ENCODE results near the gene TUBD1.
A peak's percentile ranks its signal among the peaks of the same experiment; 100 is the strongest.
"Not testable (repeated sequence)": the region's sequence is repeated elsewhere in the genome, so short reads cannot be mapped to it uniquely, and the experiment has no call there.

The TUBD1 gene

GRCh38 chr17:59873414-59873813 lies 19.3 kb downstream of the TUBD1 start:
- not testable (repeated sequence) for DNase-seq

- no peak for DNase-seq
Measured at GRCh38 chr17:59872351-59872750, 20.4 kb downstream of the TUBD1 start.

DNA sequence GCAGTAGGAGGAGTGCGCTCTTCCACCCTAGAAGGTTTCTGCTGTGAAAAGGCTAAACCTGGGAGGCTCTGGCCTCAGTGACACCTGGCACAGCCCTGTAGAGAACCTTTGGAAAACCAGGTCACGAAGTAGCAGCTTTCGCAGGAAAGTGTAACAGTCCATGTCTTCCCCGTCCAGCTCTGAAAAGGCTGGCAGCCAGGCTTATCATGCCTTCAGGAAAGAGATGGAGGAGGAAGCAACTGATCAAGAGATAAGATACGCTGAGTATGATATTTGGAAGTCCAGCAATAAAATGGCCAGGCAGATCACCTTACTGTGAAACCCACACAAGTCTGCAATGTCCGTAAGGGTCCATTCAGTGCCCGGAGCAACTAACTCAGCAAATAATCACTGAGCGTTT lies 22.3 kb downstream of the TUBD1 start:
- DNase-seq = no peak

DNA sequence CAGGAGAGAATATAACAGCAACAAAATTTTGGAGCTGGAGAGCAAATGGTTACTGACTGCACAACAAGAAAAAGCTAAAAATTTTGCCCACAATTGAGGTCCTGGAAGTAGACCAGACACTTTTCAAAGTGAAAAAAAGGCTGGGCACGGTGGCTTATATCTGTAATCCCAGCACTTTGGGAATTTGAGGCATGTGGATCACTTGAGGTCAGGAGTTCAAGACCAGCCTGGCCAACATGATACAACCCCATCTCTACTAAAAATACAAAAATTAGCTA lies 22.9 kb downstream of the TUBD1 start:
- DNase-seq = no peak

DNA sequence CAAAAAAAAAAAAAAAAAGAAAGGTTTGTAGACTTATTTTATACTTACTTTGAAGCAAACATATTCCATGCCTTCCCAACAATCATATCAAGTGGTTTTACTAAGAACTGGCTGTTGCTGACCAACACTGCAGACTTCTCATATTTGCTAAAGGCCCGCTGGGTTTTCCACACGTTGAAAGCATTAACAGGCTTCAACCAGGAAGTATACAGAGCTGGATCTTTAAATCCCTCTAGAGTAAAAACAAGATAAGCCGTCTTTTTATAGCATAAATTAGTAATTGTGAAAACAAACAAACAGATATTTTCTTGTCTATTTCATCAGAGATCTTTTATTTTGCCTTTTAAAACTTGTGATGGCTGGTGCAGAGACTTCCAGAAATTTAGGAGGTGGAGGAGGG lies 29.1 kb downstream of the TUBD1 start:
- no peak for DNase-seq

- DNase-seq = no peak
Measured at GRCh38 chr17:59859444-59860025, 33.2 kb downstream of the TUBD1 start.

GRCh38 chr17:59858932-59859331 lies 33.8 kb downstream of the TUBD1 start:
- DNase-seq = no peak

GRCh38 chr17:59858167-59858816 lies 34.5 kb downstream of the TUBD1 start:
- DNase-seq = no peak

DNA sequence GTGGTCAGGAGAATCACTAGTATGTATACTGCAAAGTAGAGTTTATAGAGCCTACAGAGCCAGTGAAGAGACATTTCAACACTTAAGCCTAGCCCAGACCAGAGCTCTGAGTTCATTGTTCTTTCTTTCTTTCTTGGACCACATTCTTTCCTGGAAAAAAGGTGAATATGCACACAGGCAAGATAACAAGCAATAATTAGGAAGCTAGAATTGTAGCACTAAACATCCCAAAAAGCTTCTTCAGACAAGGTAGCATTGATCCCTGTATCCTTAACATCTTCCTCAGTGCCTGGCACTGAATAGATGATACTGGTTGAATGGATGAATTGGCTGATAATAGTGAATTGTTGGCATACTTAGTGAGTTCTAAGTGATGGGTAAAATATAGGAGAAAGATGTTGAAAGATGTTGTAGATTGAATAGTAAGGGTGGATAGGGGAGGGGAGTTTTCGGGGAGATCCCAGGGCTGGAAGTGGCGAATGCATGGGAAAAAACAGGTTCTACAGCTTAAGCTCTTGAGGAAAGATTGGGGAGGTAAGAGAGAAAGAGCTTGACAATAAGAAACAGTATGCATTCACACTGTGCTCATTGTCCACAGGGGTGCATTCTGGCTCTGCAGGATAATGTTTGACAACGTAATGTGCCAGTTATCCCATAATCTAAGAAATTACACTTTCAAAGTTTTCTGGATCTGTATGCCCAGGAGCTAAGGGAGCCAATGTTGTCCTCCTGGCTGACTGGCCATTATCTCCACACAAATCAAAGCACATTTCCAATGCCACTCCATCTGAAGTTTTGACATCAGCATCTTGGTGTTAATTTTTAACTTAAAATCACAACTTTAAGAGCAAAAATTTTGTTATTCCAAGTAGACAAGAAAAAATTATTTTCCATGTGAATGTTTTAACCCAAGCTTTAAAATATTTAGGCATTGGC lies 35.6 kb downstream of the TUBD1 start:
- no peak for DNase-seq

GRCh38 chr17:59853919-59854729 lies 38.6 kb downstream of the TUBD1 start:
- DNase-seq = not testable (repeated sequence)

GRCh38 chr17:59853168-59853918 lies 39.4 kb downstream of the TUBD1 start:
- peak; percentile 59 to 65 for DNase-seq

DNA sequence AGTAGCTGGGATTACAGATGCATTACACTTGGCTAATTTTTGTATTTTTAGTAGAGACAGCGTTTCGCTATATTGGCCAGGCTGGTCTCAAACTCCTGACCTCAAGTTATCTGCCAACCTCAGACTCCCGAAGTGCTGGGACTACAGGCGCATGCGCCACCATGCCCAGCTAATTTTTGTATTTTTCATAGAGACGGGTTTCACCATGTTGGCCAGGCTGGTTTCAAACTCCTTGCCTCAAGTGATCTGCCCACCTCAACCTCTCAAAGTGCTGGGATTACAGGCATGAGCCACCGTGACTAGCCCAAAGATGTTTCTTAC lies 39.9 kb downstream of the TUBD1 start:
- DNase-seq = not testable (repeated sequence)

DNA sequence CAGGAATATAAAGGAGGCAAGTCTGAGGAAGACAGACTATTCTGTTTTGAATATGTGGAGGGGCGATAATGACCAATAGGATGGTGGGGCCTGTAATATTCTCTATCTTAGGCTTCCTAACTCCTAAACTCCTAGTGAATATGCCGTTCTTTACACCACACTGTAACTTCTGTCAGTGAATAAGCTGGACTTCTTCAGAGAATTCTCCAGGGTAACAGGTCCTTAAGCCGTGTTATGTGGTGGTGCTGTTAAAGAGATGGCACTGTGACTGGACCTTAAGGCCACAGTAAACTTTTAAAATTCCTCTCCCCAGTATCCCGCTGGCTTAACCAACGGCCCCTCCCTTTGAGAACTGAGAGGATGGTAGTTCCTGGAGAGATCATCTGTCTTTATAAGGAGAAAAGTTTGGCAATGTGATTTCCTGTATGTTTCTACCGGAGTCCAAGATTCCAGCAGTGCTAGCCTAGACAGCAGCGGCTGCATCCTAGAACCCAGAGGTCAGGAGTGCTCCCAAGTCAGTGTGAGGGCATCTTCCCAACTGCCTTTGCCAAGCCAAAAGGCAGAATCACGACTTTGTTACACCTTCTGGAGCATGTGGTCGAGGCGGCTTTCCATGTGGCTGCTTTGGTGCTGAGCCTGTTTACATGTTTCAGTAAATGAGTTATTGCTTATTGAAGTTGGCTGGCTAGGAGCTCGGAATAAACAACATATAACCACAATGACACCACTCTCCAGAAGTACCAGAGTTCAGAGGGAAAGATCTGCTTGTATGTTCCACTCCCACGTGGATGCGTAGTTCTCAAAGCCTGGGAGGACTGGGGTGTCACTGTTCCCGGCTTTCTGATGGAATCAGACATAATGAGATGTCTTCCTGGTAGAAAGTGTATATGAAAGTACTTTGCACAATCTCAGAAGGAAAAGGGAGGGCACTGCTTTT lies 41.0 kb downstream of the TUBD1 start:
- DNase-seq = no peak

DNA sequence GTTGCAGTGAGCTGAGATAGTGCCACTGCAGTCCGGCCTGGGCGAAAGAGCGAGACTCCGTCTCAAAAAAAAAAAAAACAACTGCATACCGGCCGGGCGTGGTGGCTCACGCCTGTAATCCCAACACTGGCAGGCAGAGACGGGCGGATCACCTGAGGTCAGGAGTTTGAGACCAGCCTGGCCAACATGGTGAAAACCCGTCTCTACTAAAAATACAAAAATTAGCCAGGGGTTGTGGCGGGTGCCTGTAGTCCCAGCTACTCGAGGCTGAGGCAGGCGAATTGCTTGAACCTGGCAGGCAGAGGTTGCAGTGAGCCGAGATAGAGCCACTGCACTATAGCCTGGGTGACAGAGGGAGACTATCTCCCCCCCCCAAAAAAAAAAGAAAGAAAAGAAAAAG lies 42.4 kb downstream of the TUBD1 start:
- DNase-seq = not testable (repeated sequence)

DNA sequence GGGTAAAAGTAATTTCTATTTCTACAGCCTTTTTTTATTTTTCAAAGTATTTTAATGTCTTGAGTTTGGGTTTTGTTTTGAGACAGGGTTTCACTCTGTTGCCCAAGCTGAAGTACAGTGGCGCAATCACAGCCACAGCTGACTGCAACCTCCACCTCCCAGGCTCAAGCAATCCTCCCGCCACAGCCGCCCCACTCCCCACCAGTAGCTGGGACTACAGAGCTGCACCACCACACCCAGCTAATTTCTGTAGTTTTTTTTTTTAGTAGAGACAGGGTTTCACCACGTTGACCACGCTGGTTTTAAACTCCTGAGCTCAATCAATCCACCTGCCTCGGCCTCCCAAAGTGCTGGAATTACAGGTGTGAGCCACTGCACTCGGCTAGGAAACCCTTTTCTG lies 44.0 kb downstream of the TUBD1 start:
- no peak for DNase-seq

DNA sequence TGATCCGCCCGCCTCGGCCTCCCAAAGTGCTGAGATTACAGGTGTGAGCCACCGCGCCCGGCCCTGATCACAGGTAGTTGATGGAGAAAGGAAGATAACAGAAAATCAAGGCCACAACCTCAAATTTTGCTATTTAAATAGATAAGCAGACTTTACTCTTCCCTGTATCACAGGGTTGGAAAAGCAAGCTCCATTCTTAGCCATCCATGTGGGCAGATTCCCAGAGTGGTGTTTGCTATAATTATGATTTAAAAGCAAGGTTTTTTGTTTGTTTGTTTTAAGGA lies 44.4 kb downstream of the TUBD1 start:
- DNase-seq = no peak

- DNase-seq = peak; percentile 37 to 40
Measured at GRCh38 chr17:59846394-59847165, 46.2 kb downstream of the TUBD1 start.

DNA sequence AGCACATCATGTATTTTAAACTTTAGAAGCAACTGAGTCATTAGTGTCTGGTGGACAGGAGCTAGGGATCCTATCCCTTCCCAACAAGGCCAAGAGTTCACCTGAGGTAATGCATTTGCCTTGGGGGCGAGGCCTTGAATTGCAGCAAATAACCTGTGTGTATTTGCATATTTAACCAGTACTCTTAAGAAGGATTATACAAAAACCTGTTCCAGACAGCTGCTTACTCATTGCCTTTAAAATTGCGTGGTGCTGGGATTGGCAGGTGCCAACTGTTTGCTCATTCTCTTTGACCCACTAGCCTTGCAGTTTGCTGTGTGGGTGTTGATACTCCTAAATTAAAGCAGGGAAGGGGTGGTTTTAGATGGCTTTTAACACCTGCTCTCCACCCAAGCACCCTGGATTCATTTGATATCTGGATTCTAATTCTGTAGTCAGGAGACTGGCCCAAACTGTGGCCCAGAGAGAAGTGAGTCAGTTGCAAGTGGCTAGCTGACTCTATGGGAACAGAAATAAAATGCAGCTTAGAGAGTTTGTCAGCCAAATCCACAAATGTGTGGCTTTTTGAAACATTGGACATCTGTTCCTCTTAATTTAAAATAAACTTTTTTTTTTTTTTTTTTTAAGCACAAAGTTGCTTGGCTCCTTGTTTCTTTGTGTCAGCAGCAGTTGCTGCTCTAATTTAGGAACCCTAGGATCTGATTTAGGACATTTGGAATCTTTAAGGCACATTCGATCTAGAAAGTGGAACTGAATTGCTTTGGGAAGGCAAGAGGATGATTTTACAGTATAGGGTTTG lies 46.9 kb downstream of the TUBD1 start:
- peak; percentile 54 to 56 for DNase-seq

- no peak for DNase-seq
Measured at GRCh38 chr17:59844884-59845594, 47.7 kb downstream of the TUBD1 start.
